H4 (cell line): ENCODE measurements around the gene VPS35. TPM values are rescaled to one million over a fixed set of nuclear protein-coding genes. Genes with fewer than 3 reads are reported as not detected.

Experiments
- DNase-seq: peaks from one replicate; pipeline ENCODE4 v3.0.0-alpha.2; 2015; ENCODE audit warnings: low spot score
- total RNA-seq: library from RNA; depleted of rRNA; stranded (reverse); fragments of >200 nt; shearing (Covaris generic); gene quantifications from 2 replicates; pipeline ENCODE4 v1.2.3, GENCODE V29; 2014; rRNA removed

VPS35 gene
- total RNA-seq, 1 experiment from 2014 or later, result 105 TPM

DNA sequence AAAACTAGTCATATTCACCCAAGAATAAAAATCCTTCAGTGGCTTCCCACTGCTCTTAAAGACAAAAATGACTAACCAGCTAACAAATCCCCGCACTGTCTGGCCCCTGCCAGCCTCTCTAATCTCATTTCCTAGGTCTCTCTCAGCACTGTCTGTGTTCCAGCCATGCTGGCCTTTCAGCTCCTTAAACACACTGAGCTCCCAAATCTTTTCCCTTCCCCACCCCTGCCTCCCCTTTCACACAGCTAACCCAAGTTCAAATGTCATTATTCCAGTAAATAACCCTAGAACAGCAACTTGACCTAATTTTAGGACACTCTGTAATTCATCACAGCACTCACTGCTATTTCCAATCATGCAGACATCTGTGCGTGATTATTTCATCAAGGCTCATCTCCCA lies 75.6 kb downstream of the VPS35 start:
- DNase-seq, result no peak

GRCh38 chr16:46612121-46612520 lies 76.9 kb downstream of the VPS35 start:
- no peak for DNase-seq

DNA sequence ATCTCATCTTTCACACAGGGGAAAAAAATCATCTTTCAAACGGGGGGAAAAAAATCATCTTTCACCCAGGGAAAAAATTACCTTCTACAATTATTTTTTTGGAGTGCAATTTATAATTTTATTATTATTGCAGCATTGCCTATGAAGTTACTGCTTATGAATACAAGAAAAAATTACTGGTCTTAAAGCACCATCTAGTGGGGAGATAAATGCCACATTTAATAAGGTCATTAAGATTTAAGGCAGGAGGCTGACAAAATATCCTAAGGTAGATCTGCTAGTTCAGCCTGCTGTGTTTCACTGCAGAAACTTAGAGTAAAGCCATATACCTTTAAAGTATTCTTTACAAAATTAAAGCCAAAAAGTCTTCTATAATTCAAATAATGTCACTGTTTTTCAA lies 81.4 kb downstream of the VPS35 start:
- peak; percentile 17 for DNase-seq

DNA sequence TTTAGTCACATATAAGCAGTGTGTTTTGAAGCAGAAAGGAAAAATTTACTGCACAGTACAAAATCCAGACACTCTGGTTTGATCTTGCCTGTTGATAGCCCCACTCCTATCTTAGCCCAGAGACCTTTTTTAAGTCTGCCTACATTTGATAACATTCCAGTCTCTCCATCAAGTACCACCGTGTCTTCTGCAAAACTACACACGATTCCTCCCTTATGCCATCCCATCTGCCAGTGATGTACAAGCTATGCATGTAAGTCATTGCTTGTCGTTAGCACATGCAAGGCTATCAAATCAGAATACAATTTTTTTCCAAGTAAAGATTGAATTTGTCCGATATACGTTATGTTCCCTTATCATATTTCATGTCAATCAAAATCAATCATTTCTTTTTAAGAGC lies 82.7 kb downstream of the VPS35 start:
- no peak for DNase-seq

Other genes with a start within 250 kb of the VPS35 start
- gene SHCBP1, start 67.8 kb downstream of the VPS35 start, total RNA-seq, result 28.4 and 31.0 TPM in 2 replicates
- 41.1 and 44.2 TPM in 2 replicates for gene ORC6, start 481 bp upstream of the VPS35 start, total RNA-seq
- gene MYLK3, start 59.2 kb upstream of the VPS35 start, total RNA-seq, result 0.14 TPM in 1 of 2 replicates, not detected in the other
- gene C16orf87, start 142.0 kb upstream of the VPS35 start, total RNA-seq, result 10.4 and 11.5 TPM in 2 replicates
- 24.1 and 35.2 TPM in 2 replicates for gene GPT2, start 195.2 kb upstream of the VPS35 start, total RNA-seq